HG02870 (cell line): ENCODE results near the gene ITGA11.

ENCODE experiments used
- ATAC-seq: cut with Tn5 transposase; IDR thresholded peaks from one replicate; pipeline ENCODE4 v1.9.1; 2021; ENCODE audit warnings: mild to moderate bottlenecking, moderate library complexity; ENCODE audit not compliant: unreplicated experiment

The ITGA11 gene

DNA sequence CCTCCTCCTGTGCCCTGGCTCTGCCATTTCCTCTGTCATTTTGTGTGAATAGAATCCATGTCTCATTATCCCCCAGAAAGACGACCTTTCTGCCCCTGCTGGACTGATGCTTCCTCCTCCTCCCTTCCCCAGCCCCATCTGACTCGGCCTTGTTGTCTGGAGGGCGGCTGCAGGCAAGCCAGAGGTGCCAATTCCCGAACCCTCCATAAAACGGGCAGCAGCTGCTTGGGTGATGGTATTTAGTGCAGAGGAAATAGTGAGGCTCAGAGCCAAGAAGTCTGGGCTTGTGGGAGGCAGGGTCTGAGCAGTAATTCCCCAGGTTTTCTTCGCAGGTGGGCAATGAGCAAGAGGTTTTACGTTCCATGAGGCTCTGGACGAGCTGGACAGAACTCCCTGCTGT lies 71.2 kb downstream of the ITGA11 start:
- ATAC-seq, result no peak

DNA sequence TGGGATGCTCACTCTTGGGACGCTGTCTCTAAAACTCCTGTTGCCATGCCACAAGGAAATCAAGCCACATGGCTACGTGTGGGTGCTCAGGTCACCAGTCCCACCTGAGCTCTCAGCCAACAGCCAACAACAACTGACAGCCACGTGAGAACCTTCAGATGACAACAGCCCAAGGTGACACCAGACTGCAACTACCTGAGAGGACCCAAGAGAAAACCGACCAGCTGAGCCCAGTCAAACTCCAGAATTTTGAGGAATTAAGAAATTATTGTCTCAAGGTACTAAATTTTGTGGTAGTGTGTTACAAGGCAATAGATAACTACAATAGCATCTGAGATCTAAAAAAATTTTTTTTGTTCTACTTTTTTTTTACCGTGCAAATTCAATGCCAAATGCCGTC lies 75.2 kb downstream of the ITGA11 start:
- ATAC-seq, result no peak

DNA sequence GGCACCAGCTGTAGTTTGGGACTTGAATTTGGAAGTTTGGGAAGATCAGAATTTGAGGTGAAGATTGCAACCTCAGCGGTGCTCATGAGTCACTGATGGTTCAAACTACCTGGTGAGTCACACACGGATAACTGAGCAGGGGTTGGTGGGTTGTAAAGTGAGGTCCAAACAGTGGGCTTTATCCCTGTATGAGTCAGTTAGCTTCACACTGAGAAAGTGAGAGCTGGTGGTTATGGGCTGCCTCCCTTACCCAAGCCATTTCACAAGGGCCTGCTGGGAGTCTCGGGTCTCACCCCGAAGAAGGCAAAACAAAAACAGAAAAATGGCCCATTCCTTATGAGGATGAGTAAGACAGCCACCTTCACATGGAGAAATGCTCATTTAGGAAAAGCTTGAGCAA lies 77.0 kb downstream of the ITGA11 start:
- ATAC-seq, result no peak

DNA sequence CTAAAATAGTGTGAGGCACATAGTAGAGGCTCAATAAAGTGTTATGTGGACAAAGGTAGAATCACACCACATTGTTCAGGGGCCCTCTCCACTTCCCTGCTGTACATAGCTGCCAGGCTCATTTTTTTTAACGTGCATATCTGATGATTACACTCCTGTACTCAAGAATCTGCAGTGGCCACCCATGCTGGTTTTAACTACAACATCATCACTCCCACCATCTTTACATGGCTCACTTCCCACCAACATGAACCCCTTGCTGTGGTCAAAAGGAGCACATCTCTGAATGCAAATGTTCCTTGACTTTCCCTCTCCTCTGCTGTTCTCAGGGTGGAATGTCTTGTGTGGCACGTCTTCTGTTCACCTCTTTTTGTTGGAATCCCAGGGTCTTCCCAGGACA lies 77.7 kb downstream of the ITGA11 start:
- no peak for ATAC-seq

DNA sequence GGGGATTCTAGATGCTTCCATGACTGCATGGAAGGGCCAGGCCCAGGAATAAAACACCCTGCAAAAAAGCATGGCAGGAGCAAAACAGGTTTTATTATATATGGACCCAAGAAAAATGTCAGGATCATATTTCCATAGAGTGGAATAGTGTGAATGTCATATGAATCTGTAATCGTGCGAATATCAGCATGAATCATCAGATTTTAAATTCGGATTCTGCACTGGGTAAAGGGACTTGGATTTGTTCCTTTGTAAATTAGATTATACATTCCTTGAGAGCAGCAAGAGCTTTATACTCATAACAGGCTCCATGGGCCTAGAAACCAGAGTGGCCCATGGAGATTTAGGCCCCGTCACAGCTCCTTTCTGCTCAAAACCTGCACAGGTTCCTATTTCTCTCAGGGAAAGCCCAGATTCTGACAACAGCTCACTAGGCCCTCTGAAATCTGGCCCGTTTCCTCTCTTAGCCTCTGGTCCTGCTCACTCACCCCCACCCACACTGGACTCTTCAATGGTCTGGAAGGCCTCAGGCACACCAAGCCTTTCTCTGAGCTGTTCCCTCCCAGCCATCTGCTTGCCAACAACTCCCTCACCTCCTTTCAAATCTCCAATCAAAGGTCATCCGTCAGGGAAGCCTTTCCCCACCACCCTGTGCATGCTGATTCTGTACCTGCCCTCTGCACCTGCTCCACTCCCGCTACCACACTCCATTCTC lies 78.4 kb downstream of the ITGA11 start:
- no peak for ATAC-seq

DNA sequence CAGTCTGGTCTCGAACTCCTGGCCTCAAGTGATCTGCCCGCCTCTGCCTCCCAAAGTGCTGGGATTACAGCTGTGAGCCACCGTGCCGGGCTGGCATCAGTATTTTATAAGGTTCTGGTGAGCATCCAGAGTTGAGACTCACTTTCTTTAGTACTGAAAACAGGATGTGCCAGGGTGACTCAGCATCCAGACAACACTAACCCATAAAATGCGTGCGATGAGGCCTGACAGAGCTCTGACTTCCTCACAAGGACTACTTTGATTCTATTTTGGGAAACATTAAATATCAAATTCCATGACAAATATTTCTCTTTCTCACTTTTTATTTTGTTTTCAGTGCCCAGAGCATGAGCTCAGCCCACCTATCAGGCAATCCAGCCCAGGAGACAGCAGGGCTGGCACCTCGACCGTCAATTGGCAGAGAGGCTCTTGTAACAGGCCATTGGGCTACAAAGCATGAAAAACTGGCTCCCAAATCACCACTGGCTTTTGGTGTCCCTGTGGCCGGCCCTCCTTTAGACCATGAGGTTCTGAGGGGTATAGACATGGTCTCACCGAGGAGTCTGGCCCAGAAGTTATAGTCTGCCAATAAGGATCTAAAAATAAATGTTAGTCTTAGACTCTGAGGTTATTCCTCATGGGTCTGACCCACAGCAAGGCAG lies 79.4 kb downstream of the ITGA11 start:
- no peak for ATAC-seq

DNA sequence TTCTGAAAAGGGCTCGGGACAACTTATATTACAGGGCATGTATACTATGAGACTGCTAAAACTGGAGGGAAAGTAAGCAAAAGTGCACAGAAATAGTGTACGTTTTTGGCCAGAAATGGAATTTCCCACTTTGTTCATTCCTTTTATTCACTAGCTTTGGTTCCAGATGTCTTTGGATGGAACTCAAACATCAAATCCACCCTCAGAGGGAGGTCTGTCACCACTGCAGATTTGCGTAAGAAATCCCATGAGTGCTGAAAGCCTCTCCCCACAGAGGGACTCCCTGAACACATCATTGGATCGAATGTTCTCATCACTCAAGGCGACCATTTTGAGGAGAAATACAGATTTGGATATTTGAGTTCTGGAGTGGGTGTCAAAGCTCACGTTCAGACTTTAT lies 82.8 kb downstream of the ITGA11 start:
- ATAC-seq, result no peak

DNA sequence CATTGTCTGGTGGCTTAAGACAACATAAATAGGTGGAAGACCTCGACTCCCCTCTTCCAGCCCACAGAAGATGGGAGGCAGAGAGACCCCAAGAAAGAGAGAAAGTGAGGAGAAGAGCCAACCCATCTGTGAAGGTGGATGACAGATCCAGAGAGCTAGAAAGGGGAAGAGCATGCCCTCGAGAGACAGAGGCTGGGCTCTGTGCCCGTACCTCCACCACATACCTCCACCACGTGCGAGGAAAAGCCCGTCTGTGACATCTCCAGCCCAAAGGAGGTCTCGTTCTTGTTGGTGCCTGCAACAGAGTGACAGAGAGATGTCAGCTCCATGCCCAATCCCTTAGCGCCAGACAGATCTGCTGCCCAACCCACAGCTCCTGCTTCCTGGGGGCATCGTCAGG lies 83.4 kb downstream of the ITGA11 start:
- ATAC-seq, result no peak

DNA sequence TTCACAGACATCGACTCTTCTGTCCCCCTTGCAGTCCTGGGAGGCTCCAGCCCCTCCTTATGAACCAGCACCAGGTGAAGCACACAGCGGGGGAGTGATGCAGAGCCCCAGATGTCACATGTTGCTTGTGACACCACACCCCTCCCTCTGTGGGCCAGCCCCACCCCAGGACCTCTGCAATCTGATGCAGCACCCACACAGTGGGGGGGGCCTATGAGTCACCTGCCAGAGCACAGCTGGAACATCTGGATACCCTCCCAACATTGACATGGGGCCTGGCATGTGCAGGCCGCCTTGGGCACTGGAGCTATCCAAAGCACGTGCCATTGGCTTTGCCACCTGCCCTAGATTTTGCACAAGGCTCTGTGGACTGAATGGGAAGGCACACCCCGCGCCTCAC lies 83.9 kb downstream of the ITGA11 start:
- ATAC-seq, result no peak

DNA sequence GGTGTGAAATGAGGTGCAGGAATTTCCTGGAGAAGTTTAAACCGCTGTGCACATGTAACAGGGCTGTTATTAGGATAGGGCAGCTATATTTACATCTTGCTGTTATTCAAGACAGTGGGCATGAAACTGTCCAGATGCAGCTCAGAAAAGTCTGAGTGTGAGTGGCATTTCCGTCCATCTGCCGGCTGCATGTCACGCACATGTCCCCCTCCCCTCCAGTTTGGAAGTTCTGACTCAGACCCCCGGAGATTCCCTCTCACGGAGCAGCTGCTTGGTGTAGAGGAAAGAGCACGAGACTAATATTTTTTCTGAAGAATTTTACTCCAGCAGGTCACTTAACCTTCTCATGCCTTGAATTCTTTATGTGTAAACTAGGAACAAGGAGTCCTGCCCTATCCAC lies 84.6 kb downstream of the ITGA11 start:
- no peak for ATAC-seq

DNA sequence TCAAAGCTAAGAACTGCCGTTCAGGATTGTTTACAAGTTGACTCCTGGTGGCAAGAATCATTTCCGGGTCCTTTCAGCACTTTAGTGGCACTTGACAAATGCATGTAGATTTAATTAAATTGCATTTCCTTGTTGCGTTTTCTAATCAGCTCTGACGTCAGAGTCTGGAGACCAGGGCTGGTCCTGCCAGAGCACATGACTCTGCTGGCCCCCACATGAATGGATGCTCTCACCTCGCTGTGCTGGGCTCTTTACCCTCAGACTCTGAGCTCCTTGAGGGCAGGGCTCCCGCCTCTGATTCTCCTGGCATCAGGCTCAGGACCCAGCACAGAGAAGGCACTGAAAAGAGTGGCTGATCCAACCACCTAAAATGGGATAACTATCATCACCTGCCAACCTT lies 85.0 kb downstream of the ITGA11 start:
- no peak for ATAC-seq

DNA sequence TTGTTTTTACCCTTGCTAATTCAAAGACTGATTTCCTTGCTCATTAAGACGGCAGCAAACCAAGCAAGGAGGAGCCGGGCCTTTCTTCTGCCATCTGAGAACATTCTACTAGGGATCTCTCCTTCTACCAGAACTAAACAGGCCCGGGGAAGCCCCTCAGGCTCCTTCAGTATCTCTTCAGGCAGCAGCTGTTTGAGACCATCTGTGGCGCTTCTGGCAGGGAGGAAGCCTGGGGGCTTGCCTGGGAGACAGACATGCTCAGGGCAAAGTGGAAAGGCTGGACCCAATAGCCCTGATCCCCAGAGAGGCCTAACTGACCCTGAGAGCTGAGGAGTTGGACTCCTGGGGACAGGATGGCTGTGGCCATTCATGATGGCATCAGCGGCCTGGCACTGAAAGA lies 86.5 kb downstream of the ITGA11 start:
- no peak for ATAC-seq

DNA sequence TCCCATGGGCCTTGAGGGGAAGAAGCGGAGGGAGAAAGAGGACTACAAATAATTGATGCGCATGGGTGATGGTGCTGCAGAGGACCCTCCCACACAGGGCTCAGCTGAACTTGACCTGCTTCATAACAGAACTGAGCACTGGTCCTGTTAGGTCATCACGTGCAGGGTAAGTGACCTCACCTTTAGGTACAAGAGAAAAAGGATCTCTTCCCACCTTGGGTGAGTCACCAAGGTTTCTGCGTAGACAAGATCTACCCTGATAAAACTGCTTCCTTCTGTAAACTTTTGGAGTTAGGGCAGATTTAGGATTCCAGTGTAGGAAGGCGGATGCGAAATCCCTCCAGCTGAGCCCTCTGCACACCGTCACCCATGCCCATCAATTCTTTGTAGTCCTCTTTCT lies 87.4 kb downstream of the ITGA11 start:
- no peak for ATAC-seq

DNA sequence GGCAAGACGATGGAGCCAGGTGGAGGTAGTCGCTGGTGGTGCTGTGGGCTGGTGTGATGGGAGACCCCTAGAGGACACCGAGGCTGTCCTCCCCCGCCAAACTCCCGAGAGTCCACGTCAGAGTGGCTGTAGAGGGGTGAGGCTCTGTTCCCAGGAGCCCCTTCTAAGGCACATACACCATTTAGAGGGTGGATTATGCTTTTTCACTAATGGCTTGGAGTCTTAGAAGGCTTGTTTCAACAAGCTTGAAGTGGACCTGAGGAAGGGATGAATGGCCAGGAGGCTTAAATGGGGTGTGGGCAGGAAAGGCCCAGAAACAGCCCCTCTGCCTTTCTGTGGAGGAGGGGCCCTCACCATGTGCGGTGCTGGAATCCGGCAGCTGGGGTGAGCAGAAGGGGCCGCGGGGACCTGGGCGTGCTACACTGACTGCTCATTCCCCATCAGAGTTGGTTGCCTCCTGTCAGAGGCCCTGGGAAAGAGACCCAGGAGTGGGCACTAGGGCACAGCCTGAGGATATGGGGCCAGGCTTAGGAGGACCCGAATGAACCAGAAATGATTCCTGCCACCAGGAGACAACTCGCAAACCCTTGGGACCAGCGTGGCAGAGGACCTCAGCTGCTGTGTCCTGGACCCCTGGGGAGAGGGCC lies 88.3 kb downstream of the ITGA11 start:
- ATAC-seq, result no peak

DNA sequence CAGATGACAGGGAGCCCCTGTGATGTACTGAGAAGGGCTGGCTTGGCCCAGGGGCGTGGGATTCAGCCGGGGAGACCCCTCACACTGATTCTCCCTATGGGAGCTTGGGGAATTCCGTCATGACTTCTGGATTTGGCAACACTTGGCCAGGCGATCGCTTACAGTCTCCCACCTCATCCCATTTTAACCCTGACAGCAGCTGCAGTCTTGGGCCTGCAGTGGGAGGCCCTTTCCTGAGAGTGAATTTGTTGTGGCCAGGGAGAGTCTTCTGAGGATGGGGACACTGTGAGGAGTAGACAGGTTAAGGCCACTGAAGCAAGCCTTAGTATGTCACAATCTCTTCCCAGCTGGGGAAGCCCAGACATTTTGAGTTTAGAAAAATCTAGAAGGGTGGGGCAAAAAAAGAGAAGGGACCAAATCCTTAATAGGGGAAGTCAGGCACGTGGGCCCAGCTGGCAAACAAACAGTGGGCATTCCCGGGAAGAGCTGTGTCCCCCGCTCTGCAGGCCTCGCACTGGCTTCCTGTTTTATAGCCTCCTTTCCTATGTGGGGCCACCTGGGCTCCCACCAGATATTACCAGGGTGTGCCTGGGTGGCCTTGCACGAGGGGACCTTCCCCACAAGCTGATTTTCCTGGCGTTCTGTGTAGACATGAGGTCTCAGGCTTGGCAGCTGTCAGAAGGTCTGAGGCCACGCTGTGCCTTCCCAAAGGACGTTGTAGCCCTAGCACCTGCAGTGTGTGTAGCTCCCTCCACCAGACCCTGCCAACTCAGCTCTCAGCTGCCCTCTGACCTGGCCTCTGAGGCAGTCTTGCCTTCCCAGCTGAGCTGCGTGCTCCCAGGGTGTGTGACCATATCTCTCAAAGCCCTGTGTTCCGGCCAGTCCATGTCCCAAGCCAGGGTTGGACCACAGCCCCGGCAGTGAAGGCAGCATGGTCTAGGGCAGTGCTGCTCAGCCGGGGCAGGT lies 89.9 kb downstream of the ITGA11 start:
- no peak for ATAC-seq

DNA sequence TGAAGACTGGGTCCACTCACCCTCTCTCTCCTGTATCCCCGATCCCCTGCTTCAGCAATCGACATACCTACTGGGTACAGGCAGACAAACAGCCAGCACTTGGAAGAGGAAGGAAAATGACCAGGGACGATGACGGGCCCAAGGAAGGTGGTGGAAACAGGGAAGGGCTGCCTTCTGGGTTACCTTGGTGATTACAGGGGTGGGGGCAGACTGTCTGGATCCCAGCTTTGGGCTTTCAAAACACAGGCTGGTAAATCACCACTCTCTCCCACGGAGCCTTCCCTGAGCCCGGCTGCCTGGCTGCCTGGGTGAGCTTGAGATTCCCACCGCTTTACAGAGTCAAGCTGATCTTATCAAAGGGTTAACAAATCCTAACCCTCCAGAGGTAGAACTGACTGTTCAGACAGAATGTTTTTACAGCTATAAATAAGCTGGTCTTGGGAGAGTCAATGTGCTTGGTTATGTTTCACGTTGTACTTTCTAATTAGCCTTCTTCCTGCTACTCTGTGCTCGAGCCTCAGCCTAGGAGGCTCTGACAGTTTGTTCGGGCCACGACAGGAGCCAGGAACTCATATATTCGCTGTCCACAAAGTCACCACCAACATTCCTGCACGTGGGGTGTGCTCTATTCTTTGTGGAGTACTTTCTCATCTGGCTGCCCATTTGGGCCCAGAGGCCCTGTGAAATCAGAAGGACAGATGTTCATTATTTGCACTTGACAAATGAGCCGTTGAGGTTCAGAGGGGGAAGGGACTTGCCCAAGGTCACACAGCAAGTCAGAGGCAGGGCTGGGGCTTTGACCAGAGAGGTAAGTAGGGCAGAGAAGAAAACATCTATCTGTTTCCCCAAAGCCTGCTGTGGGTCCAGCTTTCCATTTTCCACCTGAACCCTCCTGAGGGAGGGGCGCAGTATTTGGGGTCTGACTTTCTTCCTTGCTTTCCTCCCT lies 91.0 kb downstream of the ITGA11 start:
- ATAC-seq, result no peak

DNA sequence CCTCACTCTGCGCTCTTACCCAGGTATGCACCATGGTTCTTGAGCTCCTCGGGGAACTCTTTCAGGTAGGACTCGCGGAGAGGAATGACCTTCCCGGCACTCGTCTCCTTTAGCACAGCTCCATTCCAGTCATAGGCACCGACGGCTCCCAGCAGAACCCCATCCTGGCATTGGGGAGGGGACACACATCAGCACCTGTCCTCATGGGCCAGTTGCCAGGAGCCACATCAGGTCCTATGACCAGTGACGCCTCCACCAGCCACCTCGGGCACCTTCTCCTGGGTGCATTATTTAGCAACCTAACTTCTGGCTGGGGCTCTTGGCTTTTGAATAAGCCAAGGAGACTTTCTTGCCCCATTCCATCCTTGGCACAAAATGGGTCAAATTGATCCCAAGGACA lies 92.5 kb downstream of the ITGA11 start:
- ATAC-seq, result no peak

DNA sequence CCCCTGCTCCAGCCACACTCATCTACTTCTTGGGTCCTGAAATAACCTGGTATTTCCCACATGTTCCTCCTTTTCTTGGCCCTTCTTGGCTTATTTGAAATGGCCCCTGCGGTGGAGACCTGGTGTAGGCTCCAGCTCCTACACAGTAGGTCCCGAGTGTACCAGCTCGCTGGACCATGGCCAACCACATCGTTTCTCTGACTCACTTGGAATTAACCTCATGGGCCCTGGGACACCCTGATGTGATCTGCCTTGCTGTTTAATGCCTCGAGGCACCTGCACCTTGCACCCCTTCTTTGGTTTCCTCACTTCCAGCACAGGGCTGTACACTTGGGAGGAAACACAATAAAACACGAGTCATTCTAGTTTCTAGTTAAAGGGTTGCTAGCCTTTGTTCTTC lies 94.1 kb downstream of the ITGA11 start:
- ATAC-seq, result no peak

DNA sequence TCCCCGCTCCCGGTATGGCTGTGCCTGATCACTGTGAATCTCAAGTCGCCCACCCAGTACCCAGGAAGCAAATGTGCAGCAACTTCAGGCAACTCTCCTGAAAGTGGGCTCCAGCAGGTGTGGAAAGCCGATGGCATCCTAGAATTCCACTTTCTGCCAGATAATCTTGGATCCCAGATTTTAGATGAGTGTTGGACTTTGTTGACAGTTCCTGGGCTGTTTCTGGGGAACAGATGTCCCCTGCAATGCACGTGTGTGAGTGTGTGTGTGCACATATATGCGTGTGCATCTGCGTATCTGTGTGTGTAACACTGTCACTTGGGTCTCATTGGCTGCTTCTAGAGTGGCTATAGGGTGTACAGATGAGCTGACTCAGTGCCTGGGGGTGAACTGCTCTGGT lies 95.4 kb downstream of the ITGA11 start:
- ATAC-seq, result no peak

DNA sequence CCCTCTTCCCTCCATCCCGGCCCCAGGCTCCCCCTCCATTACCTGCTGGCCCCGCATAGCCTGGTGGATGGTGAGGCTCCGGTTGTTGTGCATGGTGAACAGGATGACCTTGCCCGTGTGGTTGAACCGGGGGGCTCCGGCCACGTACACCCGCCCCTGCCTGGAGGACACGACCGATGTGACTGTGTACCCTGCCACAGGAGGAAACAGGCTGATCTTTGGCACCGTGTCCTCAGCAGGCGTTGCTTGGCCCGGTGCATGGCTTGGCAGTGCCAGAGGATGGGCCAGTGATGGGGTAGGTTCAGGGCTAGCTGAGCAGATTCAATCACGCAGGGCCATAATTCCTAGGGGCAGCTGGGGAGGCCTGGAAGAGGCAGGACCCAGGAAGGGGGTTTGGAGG lies 96.3 kb downstream of the ITGA11 start:
- no peak for ATAC-seq
